ENCODE measurements around the gene ROGDI.

ROGDI gene

GRCh38 chr16:4760221-4760910 lies 42.1 kb downstream of the ROGDI start:
- Histone ChIP-seq H3K27me3 (replicated peaks) (no peaks in the 10 kb centered on the region), H3K27ac (no peak overlapping the region), H3K4me3 (ENCODE audit: low read depth, low read length) (no peak overlapping the region), H3K36me3 (replicated peaks) (peaks cover 58% of the 10 kb centered on the region)
- in situ Hi-C loops (cut with HindIII; ENCODE audit: low pct_ligation_motif_present, low sequenced_read_pairs), result no loop called here
- no peak for TF ChIP-seq CTCF (IDR thresholded peaks at IDR 0.05; ENCODE audit: low read depth, low read length, missing control alignments)
- DNase-seq, result no peak

- no peak for TF ChIP-seq CTCF (IDR thresholded peaks at IDR 0.05; ENCODE audit: low read depth, low read length, missing control alignments)
- Histone ChIP-seq H3K4me3 (ENCODE audit: low read depth, low read length) (no peak overlapping the region), H3K27ac (no peak overlapping the region), H3K36me3 (replicated peaks) (peaks cover 55% of the 10 kb centered on the region), H3K27me3 (replicated peaks) (no peaks in the 10 kb centered on the region)
- in situ Hi-C loops (cut with HindIII; ENCODE audit: low pct_ligation_motif_present, low sequenced_read_pairs), result no loop called here
- DNase-seq, result no peak
Measured at GRCh38 chr16:4755687-4756086, 46.7 kb downstream of the ROGDI start.

- DNase-seq, result no peak
- Histone ChIP-seq H3K27me3 (replicated peaks) (no peaks in the 10 kb centered on the region), H3K4me3 (ENCODE audit: low read depth, low read length) (no peak overlapping the region), H3K27ac (no peak overlapping the region), H3K36me3 (replicated peaks) (peaks cover 49% of the 10 kb centered on the region)
- TF ChIP-seq CTCF (IDR thresholded peaks at IDR 0.05; ENCODE audit: low read depth, low read length, missing control alignments), result no peak
- in situ Hi-C loops (cut with HindIII; ENCODE audit: low pct_ligation_motif_present, low sequenced_read_pairs), result no loop called here
Measured at GRCh38 chr16:4754865-4755264, 47.6 kb downstream of the ROGDI start.

- Histone ChIP-seq H3K36me3 (replicated peaks) (peaks cover 40% of the 10 kb centered on the region), H3K27ac (no peak overlapping the region), H3K27me3 (replicated peaks) (no peaks in the 10 kb centered on the region), H3K4me3 (ENCODE audit: low read depth, low read length) (no peak overlapping the region)
- DNase-seq, result no peak
- in situ Hi-C loops (cut with HindIII; ENCODE audit: low pct_ligation_motif_present, low sequenced_read_pairs), result no loop called here
- no peak for TF ChIP-seq CTCF (IDR thresholded peaks at IDR 0.05; ENCODE audit: low read depth, low read length, missing control alignments)
Measured at GRCh38 chr16:4753227-4753626, 49.2 kb downstream of the ROGDI start.

GRCh38 chr16:4752351-4753100 lies 49.9 kb downstream of the ROGDI start:
- TF ChIP-seq CTCF (IDR thresholded peaks at IDR 0.05; ENCODE audit: low read depth, low read length, missing control alignments), result no peak

More at GRCh38 chr16:4752351-4753100, 49.9 kb downstream of the ROGDI start:
- Histone ChIP-seq H3K36me3 (replicated peaks) (peaks cover 37% of the 10 kb centered on the region), H3K4me3 (ENCODE audit: low read depth, low read length) (no peak overlapping the region), H3K27me3 (replicated peaks) (no peaks in the 10 kb centered on the region), H3K27ac (no peak overlapping the region)
- DNase-seq, result no peak
- in situ Hi-C loops (cut with HindIII; ENCODE audit: low pct_ligation_motif_present, low sequenced_read_pairs), result no loop called here

All from brain microvascular endothelial cell (primary cell).